Daoy (cell line): Measurements from ENCODE around the gene PTGS1. TPM values are rescaled to one million over a fixed set of nuclear protein-coding genes. Genes with fewer than 3 reads are reported as not detected.
"Not testable (repeated sequence)": the region's sequence is repeated elsewhere in the genome, so short reads cannot be mapped to it uniquely, and the experiment has no call there.

Source experiments
- DNase-seq: peaks from one replicate; pipeline ENCODE4 v3.0.0-alpha.2; 2015; ENCODE audit warnings: low read depth
- total RNA-seq: library from RNA; depleted of rRNA; stranded (reverse); fragments of >200 nt; shearing (Covaris generic); gene quantifications from 2 replicates; pipeline ENCODE4 v1.2.3, GENCODE V29; 2014

PTGS1 gene
- total RNA-seq, 1 experiment from 2014 or later, result 0.51 TPM

DNA sequence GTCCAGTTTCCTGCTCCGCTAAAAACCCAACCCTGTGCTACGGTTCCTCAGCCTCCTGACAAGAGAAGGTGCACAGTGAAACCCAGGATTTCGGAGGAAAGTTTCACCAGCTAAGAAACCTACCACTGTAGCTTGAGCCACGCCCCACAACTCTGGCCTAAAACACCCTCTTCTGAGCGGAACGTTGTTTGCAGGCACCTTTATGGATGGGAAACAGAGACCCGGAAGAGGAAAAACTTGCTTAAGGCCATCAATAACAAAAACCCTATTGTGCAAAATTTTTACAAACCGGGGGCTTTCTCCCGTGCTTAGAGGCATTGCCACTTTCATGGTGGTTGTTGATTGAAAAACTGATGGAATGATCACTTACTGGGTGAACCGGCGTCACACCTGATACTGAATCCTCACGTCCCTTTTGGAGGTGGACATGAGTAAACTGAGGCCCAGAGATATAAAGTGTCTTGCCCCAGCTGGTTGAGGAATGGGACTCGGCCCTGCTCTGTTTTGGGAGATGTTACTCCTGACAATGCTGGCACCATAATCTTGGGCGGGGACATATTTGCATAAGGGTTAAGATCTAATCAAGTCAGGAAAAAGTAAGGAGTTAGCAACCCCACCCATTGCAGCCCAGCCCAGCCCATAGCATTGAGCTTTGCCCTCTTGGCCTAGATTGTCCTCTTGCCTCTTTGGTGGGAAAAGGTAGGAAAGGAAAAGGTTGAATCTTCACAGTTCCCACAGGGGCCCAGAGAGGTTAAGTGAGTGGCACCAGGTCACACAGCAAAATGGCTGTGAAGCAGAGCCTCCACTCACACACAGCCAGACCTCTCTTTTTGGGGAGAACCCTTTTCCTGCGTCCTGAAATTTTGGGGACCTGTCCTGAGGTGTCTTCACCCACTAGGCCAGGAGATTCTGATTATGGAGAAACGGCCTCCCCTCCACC is 23.2 kb upstream of the PTGS1 start:
- peak; percentile 45 for DNase-seq

DNA sequence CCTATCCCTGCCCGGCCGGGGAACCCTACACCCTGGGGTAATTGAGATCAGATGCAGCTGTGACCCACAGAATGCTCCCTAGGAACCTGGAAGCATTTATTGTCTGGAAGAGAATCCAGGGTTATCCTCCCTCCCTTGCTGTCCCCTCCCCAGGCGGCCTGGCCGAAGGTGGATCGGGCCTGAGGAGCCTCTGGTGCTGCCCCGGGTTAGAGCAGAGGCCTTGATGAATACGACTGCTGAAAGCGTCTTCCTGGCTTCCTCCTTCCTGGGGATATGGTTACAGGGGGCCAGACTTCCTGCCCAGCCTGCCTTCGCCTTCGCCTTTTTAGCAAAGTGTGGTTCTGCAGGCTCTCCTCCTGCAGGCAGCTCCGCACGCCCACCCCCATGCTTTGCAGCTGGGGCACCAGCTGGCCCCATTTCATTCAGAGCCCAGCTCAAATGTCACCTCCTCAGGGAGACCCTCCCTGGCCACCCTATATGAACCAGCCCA is 22.5 kb upstream of the PTGS1 start:
- no peak for DNase-seq

DNA sequence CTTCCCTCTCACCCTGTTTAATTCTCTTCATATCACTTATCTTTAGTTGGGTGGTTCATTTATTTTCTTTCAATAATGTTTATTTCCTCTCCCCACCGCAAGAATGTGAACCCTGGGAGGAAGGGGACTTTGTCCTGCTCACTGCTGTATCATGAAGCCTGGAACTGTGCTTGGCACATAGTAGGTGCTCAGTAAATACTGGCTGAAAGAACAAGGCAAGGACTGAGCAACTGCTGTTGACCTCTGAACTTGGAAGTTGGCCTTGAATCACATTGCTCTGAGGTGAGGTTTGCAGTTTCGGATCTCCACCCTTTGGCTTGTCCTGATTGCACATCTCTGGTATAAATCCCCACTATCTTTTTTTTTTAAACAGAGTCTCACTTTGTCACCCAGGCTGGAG is 22.0 kb upstream of the PTGS1 start:
- DNase-seq, result no peak

DNA sequence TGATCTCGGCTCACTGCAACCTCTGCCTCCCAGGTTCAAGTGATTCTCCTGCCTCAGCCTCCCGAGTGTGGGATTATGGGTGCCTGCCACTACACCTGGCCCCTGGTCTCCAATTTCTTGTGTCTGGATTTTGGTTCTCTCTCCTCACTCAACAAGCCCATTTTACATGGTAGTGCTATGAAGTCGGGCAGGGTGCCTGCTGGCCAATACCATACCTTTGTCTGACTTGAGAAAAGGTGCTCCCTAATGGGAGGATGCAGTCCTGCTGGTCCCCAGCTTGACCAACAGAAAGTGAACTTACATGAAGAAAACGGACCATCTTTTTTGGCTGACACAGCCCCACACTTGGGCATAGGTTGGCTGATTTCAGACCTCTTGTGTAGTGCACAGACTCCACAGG is 21.6 kb upstream of the PTGS1 start:
- no peak for DNase-seq

DNA sequence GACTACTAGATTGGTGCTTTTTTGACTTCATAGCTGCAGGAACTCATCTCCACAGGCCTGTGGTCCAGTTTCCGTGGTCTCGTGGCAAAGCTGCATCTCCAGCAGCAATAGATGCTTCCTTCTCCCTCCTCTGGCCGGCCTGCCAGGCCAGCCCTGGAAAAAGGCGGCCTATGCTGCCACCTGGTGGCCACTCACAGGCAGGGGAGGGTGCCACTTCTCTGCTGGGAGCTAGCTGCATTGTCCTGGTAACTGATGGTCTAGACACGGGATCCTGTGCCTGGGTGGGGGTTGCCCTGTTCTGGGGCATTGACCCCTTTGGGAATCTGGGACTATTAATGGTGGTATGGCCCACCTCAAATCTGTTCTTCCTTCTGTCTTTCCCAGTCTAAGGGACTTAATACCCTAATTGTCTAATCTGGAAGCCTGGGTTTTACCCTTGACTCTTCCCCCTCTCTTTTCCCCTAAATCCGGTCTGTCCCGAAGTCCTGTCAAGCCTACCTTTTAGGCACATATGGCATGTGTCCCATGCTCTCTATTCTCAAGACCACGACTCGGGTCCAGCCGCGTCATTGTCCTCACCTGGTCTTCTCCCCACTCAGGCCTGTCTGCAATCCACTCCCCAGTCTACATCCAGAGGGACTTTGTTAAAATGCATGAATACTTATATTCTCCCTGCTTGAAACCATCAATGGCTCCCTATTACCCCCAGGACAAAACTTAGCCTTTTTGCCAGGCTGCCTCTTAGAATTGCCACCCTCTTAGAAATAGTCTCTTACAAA is 20.1 kb upstream of the PTGS1 start:
- peak; percentile 83 for DNase-seq

DNA sequence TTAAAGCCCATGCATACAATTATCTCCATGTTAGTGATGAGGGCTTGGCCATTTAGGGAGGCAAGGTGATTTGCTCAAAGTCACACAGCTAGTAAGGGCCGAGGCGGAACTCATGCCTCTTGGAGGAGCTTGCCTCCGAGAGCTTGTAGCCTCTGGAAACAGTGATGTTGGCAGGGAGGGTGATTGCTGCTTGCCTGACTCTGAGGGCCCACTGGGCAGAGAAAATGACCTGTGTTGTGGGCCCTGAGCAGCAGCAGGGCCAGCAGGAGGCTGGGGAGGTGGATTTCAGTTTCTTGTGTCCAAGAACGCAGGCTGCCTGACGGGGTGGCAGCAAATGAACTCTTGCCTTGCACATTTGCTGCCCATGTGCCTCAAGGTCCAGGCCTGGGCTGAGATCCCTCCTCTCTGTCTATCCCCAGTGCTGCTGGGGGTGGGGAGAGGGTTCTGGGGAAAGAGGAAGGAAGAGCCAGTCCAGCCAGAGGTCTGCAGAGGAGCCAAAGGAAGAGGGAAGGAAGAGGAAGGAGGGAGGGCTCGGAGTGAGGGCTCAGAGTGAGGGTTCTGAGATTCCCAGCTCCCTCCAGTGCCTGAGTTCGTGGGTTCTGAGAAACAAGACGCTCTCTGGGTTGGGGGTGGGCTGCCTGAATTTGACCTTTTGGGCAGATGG is 16.2 kb upstream of the PTGS1 start:
- no peak for DNase-seq

DNA sequence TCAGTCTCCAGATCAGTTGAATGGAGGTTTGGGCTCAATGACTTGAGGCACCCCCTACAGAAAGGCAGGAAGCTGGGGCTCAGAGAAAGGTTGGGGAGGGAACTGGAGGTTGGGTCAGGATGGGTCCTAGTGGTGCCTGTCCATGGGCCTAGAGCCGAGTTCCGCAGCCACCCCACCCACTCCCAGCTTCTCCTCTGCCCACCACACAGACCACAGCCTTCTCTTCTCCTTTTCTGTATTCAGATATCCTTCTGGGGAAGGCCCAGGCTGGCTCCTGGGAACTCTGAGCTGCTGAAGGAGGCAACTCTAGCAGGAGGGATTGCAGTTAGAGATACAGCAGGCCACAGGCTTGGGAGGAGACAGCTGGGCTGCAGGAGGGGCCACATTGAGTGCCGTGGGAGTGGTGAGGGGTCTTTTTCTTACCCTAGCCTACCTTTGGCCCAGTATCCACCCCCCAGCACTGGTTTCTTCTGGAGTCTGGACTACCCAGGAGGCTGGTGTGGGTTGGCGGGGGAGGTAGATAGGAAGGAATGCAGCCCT is 15.4 kb upstream of the PTGS1 start:
- DNase-seq, result no peak

DNA sequence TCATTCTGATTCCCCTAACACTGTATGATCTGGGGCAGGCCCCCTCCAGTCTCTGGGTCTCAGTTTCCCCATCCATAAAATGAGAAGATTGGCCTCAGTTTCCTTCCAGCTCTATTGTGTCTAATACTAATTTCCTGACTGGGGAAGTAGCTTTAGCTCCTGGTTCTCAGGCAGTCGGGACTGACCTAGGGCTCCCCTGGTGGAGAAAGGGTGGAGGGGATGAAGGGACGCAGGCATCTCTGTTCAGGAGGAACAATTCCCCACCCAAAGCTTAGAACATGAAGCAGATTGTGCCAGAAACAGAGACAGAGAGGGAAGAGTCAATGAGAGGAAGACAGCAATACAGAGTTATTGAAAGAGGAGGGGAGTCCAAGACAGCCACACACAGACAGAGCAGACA is 14.2 kb upstream of the PTGS1 start:
- no peak for DNase-seq

DNA sequence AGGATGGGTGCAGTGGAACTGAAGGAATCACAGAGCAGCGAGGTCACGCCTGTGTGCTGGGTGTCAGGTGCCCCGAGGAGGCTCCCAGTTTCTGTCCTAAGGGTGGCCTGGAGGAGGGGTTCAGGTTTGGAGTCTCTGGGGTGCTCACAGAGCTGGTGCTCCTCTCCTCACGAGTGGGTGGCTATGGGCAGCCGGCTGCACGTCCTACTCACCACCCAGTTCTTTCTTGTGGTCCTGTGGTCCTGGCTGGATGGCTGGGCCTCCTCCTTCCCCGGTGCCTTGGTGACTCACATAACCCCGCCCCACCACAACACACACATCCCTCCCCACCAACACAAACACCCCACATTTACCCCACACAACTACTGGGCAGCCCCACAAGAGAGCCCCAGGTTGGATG is 9.9 kb upstream of the PTGS1 start:
- DNase-seq, result peak; percentile 35

DNA sequence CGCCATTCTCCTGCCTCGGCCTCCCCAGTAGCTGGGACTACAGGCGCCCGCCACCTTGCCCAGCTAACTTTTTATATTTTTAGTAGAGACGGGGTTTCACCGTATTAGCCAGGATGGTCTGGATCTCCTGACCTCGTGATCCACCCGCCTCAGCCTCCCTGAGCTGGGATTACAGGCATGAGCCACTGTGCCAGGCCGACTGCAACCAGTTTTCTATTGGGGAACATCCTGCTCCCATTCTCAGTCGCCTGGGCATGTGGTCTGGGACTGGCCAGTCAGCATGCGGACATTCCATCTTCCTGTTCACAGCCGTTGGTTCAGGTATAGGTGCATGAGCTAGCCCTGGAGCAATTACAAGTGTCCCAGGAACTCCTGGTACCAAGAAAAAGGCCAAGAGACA is 7.7 kb upstream of the PTGS1 start:
- DNase-seq, result not testable (repeated sequence)

DNA sequence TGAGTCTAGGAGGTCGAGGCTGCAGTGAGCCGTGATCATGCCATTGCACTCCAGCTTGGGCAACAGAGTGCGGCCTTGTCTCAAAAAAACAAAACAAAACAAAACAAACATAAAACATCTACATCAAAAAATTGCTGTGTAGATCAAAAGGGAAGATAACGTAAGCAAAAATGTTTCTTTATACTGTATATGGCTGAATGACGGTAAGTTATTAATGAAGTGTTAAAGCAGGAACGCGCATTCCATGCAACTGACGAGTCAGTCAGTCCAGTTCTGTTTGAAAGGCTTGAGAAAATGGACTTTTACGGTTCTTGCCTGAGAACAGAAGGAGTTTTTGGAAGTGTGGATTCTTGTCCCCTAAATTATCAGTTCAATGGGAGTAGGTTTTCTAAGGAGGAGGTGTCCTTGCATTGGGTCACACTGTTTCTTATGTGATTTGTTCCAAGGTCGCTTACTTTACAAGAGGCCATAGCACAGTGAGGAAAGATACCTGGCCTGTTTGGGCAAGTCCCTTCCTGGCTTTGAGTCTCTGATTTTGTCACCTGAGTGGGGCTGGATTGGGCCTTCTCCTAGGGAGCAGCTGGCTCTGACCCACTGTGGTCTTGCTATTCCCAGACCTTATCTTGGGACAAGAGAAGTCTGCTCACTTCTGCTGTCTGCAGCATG is 6.6 kb upstream of the PTGS1 start:
- DNase-seq, result no peak

DNA sequence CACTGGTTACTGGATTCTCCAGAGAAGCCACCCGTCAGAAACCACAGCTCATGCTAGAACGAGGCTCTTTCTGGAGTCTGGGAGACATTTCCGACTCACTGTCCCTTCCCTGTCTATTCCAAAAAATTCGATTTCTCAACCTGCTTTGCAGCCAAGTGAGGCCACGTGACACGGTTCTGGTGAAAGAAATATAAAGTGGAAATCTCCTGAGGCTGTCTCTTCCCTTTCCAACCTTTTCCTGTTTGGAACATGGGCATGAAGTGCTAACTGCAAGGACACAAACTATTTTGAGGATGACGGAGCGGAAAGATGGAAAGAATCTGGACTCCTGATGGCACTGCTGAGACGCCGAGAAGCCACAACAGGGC is 6.1 kb upstream of the PTGS1 start:
- DNase-seq, result no peak

DNA sequence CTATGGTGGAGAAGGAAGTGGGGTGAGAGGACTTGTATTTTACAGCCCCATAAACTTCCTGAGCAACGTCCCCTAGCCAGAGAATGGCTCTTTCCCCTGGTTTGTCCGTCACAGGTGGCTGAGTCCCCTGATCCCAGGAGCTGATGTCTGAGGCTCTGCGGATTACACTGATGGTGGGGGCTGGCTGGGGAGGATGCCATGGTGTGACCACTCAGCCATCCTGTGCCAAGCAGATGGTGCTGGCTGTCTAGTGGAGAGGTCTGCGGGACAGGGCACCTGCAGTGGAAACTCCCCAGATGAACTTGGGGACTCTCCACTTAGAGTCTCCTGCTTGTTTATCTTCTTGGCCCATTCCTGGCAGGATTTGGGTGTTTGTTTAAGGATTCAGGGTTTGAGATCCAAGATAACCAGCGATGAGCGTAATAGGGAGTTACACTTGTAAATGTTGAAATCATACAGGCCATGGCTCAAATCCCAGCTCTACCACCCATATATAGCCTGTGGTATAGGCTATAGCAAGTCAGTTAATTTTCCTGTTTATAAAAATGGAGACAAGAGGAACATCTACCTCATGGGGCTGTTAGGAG is 4.7 kb upstream of the PTGS1 start:
- DNase-seq, result no peak

DNA sequence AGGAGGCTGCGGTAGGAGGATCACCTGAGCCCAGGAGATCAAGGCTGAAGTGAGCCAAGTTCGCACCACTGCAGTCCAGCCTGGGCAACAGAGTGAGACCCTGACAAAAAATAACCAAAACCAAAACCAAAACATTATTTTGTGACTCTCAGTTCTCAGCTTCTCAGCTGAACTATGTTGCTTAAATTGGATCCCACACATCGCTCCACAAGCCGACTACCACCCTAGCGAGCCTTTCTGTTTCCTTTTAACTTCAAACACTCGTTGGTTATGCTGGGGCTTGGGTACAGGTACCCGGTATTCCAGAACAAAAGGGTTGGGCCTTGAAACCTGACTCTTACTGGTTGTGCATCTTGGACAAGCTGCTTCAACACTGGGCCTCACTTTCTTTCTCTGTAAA is 3.8 kb upstream of the PTGS1 start:
- no peak for DNase-seq

DNA sequence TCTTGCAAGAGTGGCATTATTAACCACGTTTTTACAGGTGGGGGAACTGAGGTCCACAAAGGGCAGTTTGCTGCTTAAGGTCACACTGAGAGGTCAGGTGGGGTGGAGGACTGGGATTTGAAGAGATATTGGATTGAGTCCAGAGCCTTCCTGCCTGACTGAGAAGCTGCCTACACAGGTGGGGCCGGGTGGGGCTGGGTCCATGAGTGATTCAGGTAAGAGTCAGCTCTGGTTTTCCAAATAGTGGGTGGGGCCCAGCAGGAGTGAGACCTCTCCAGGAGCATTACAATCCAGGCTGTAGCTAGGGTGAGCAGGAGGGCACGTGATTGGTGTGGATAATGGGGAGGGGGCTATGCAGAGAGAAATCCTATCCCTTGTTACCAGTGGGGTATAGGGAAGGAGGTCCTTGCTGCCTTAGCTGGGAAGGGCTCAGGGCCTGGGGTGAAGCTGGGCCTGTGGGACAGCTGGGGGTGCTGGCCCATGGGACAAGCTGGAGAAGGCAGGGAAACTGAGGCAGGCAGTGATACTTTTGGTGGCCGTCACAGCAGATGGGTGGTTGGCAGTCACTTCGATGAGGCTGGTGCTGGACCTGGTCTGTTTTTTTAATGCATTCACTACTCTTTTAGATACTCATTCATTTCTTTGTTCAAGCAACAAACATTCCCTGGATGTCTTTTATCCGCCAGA is 2.9 kb upstream of the PTGS1 start:
- DNase-seq, result no peak

DNA sequence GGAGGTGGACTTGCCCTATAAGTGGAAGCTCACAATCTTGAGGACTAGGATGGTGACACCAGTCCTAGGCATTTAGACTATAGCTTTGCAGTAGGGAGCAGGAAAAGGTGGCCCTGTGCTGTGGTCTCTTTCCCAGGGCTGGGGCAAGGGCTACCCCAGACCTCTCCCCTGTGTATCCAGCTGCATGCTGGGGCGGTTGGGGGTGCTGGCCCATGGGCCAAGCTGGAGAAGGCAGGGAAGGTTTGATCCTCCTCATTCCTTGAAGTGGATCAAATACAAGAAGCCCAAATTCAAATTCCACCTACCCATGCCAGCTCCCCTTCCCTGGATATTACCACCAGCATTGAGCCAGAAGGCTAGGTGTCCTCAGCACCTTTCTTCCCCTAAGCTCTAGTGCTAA is 2.2 kb upstream of the PTGS1 start:
- no peak for DNase-seq

DNA sequence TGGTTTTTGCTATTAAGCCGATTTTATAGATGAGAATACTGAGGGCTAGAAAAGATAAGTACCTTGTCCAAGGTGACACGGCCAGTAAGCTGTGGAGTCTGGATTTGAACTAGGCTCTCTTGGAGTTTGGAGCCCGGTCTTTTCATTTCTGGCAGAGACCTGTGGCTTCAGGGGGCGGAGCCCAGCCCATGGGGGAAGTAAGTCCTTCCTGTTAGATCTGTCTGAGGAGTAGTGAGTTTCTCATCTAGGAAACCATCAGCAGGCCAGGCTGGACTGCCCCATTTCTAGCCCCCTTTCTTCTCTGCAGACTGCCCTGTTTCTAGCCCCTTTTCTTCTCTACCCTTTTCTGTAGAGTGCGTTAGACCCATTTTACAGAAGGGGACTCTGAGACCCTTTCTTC is 521 bp upstream of the PTGS1 start:
- no peak for DNase-seq

DNA sequence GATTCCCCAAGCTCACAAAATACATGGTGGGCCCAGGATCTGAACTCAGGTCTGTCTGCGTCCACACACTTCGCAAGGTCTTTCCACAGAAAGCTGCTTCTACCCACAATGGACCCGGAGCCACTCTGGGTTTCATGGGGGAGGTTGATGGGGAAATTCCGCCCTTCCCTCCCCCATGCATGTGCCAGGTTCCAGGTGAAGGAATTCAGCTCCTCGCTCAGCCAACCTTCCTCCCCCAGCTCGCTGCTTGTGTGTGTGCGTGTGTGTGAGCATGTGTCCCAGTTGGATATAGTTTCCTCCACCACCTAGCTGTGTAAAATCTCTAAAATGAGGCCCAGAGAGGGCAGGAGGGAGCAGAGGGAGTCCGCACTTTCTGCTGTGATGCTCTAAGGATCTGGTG is 1.0 kb downstream of the PTGS1 start:
- no peak for DNase-seq

DNA sequence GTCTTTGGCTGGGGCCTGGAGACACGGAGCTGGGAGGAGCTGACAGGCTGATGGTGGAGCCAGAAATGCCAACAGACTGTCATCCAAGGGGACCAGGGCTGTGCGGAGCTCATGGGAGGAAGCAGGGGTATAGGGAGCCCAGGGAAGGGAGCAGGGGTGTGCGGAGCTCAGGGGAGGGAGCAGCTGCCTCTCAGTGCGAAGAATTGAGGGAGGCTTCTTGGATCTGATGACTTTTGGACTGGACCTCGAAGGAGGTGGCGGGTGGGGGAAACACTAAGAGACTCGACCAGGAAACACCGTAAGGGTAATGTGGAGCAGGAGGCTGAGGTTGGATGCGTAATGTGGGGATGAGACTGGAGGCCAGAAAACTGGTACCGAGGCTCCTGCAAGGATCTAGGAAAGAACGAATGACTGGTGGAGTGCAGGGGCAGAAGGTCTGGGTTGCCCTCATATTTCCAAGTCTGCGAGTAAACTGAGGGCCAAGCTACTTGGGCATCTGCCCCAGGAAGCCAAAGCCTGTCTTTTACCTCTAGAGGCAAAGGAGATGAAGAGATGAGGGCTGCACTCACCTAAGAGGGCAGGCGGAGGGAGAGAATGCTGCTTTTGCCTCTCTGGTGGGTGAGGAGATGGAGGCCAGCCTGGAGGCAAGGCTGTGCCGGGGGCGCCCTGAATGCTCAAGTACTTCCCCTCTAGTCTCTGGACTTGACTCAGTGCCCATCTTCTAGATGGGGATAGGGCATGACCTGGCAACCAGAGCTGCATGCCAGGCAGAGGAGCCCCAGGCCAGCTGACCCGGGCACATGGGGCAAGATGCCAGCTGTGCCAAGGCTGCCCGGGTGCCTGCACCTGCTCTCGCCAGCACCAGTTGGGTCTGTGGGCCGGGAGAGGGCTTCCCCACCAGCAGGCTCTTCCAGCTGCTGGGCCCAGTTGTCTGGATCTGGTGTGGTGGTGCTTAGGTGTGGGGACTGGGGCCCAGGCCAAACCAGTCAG is 2.3 kb downstream of the PTGS1 start:
- no peak for DNase-seq
